K562 (cell line): ENCODE measurements around the gene ANKS1A.

ENCODE experiments used
- ELF2 ChIP-seq: fragments of 250-450 bp; sonication (Bioruptor Pico); IDR thresholded peaks from 2 replicates; pipeline ENCODE4 v1.5.0; 2021; ENCODE audit warnings: mild to moderate bottlenecking
- JUND ChIP-seq, 2 experiments: IDR thresholded peaks; 2 replicates in 1 of 2; 3 replicates in 1 of 2; pipeline ENCODE4 v1.6.1; 2011; ENCODE audit warnings: borderline replicate concordance in 2 of 2, low read depth in 2 of 2, low read length in 2 of 2, improper control_type of control experiment in 1 of 2, missing biosample characterization in 1 of 2, missing genetic modification characterization in 1 of 2, missing genetic modification reagents in 1 of 2
- KLF16 ChIP-seq: IDR thresholded peaks from 2 replicates; pipeline ENCODE4 v1.6.1; 2016; ENCODE audit warnings: antibody characterized with exemption
- RBM22 ChIP-seq: fragments of 200-400 bp; formaldehyde crosslinking; IDR thresholded peaks from 2 replicates; pipeline ENCODE4 v1.6.1; 2018; ENCODE audit warnings: low read length, low read depth; ENCODE audit not compliant: poor library complexity, severe bottlenecking
- RNF2 ChIP-seq: sonication (generic); IDR thresholded peaks from 2 replicates; pipeline ENCODE4 v1.6.1; 2016
- ZBTB17 ChIP-seq: fragments of 450-650 bp; formaldehyde crosslinking; IDR thresholded peaks from 2 replicates; pipeline ENCODE4 v1.4.0; 2020; ENCODE audit warnings: mild to moderate bottlenecking
- TF ChIP-seq, protein P1 (sequence below), 2 experiments: fragments of 450-650 bp; formaldehyde crosslinking in 1 of 2; IDR thresholded peaks; 2 replicates each; pipeline versions ENCODE4 v1.4.0 to v1.6.1; 2014 to 2020; ENCODE audit warnings: mild to moderate bottlenecking in 2 of 2, borderline replicate concordance in 1 of 2, low read depth in 1 of 2
- TF ChIP-seq, protein P2 (sequence below), 3 experiments: IDR thresholded peaks in 2 of 3; conservative IDR thresholded peaks in 1 of 3; 2 replicates each; pipeline ENCODE4 v1.5.1; 2011 to 2012; ENCODE audit warnings: low read length in 3 of 3, mild to moderate bottlenecking in 3 of 3, control low read depth in 2 of 3, improper control_type of control experiment in 1 of 3, inconsistent platforms in 1 of 3, low read depth in 1 of 3, mixed read lengths in 1 of 3, moderate library complexity in 1 of 3; ENCODE audit not compliant: insufficient read depth in 2 of 3
- TF ChIP-seq, protein P3 (sequence below): fragments of 250-450 bp; sonication (Bioruptor Pico); IDR thresholded peaks from 2 replicates; pipeline ENCODE4 v1.5.0; 2020; ENCODE audit warnings: mild to moderate bottlenecking, borderline replicate concordance

DNA sequence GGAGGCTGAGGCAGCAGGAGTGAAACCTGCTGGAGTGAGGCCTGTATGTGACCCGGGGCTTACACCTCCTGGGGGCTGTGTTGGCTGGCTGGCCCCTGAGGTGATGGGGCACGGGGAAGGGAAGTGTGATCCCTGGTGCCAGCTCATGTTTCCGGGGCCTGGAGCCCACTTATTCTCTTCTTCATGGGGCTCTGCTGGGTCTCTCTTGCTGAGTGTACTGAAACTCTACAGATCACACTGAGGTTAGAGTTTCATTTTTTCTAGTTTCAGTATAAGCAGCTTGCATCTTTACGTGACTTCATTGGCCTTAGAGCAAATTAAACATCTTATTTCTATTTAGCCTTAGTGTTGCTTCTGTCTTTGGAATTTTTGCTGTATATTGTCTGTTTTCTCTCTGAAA, 96.2 kb downstream of the ANKS1A start:
- TF ChIP-seq, protein P1, sequence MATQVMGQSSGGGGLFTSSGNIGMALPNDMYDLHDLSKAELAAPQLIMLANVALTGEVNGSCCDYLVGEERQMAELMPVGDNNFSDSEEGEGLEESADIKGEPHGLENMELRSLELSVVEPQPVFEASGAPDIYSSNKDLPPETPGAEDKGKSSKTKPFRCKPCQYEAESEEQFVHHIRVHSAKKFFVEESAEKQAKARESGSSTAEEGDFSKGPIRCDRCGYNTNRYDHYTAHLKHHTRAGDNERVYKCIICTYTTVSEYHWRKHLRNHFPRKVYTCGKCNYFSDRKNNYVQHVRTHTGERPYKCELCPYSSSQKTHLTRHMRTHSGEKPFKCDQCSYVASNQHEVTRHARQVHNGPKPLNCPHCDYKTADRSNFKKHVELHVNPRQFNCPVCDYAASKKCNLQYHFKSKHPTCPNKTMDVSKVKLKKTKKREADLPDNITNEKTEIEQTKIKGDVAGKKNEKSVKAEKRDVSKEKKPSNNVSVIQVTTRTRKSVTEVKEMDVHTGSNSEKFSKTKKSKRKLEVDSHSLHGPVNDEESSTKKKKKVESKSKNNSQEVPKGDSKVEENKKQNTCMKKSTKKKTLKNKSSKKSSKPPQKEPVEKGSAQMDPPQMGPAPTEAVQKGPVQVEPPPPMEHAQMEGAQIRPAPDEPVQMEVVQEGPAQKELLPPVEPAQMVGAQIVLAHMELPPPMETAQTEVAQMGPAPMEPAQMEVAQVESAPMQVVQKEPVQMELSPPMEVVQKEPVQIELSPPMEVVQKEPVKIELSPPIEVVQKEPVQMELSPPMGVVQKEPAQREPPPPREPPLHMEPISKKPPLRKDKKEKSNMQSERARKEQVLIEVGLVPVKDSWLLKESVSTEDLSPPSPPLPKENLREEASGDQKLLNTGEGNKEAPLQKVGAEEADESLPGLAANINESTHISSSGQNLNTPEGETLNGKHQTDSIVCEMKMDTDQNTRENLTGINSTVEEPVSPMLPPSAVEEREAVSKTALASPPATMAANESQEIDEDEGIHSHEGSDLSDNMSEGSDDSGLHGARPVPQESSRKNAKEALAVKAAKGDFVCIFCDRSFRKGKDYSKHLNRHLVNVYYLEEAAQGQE (IDR thresholded peaks at IDR 0.05; ENCODE audit: borderline replicate concordance): no peak
- TF ChIP-seq, protein P1 (CRISPR knock-in tag; IDR thresholded peaks at IDR 0.05; ENCODE audit: low read depth): no peak
- TF ChIP-seq, protein P2, sequence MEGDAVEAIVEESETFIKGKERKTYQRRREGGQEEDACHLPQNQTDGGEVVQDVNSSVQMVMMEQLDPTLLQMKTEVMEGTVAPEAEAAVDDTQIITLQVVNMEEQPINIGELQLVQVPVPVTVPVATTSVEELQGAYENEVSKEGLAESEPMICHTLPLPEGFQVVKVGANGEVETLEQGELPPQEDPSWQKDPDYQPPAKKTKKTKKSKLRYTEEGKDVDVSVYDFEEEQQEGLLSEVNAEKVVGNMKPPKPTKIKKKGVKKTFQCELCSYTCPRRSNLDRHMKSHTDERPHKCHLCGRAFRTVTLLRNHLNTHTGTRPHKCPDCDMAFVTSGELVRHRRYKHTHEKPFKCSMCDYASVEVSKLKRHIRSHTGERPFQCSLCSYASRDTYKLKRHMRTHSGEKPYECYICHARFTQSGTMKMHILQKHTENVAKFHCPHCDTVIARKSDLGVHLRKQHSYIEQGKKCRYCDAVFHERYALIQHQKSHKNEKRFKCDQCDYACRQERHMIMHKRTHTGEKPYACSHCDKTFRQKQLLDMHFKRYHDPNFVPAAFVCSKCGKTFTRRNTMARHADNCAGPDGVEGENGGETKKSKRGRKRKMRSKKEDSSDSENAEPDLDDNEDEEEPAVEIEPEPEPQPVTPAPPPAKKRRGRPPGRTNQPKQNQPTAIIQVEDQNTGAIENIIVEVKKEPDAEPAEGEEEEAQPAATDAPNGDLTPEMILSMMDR (IDR thresholded peaks at IDR 0.05 in 2 of 3, conservative IDR thresholded peaks at IDR 0.05 in 1 of 3; ENCODE audit: insufficient read depth in 2 of 3, low read depth in 1 of 3, low read length in 3 of 3): no peak
- TF ChIP-seq RNF2 (no peak), ELF2 (CRISPR knock-in tag) (no peak), JUND (IDR thresholded peaks at IDR 0.05; ENCODE audit: borderline replicate concordance, low read depth, low read length) (no peak), JUND (tag; IDR thresholded peaks at IDR 0.05; ENCODE audit: borderline replicate concordance, low read depth, low read length) (no peak), KLF16 (no peak), RBM22 (no peak), ZBTB17 (no peak)
- TF ChIP-seq, protein P3, sequence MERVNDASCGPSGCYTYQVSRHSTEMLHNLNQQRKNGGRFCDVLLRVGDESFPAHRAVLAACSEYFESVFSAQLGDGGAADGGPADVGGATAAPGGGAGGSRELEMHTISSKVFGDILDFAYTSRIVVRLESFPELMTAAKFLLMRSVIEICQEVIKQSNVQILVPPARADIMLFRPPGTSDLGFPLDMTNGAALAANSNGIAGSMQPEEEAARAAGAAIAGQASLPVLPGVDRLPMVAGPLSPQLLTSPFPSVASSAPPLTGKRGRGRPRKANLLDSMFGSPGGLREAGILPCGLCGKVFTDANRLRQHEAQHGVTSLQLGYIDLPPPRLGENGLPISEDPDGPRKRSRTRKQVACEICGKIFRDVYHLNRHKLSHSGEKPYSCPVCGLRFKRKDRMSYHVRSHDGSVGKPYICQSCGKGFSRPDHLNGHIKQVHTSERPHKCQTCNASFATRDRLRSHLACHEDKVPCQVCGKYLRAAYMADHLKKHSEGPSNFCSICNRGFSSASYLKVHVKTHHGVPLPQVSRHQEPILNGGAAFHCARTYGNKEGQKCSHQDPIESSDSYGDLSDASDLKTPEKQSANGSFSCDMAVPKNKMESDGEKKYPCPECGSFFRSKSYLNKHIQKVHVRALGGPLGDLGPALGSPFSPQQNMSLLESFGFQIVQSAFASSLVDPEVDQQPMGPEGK (CRISPR knock-in tag): no peak
